22Rv1 (cell line): Measurements from ENCODE around the gene P2RX1.

Experiments
- CTCF ChIP-seq: fragments of 450-650 bp; IDR thresholded peaks from 2 replicates; pipeline ENCODE4 v1.5.1; 2017; ENCODE audit warnings: mild to moderate bottlenecking
- ZFX ChIP-seq: fragments of 450-650 bp; IDR thresholded peaks from 2 replicates; pipeline ENCODE4 v1.6.1; 2017; ENCODE audit warnings: antibody characterized with exemption, borderline replicate concordance

- TF ChIP-seq CTCF = no peak
- TF ChIP-seq ZFX = no peak
Observed at GRCh38 chr17:3865176-3865575, 51.1 kb downstream of the P2RX1 start.
